Suprapubic skin (tissue), 3 donors: ENCODE measurements around the gene COL25A1.

Source experiments
- CTCF ChIP-seq, 2 donors: fragments of 200-600 bp in 1 of 2; fragments of 450-650 bp in 1 of 2; sonication (generic) in 1 of 2; IDR thresholded peaks; one replicate each; pipeline ENCODE4 v1.5.1; 2016 to 2019; ENCODE audit warnings: antibody characterized with exemption in 2 of 2, mild to moderate bottlenecking in 1 of 2, moderate library complexity in 1 of 2
- POLR2A ChIP-seq, 2 donors: fragments of 450-650 bp; IDR thresholded peaks; one replicate each; pipeline ENCODE4 v1.6.1; 2017; ENCODE audit warnings: antibody characterized with exemption in 2 of 2, mild to moderate bottlenecking in 2 of 2, moderate library complexity in 2 of 2

GRCh38 chr4:109164011-109164410 is 138.4 kb downstream of the COL25A1 start:
- TF ChIP-seq CTCF (IDR thresholded peaks at IDR 0.05) (no peak), POLR2A (IDR thresholded peaks at IDR 0.05) (no peak)
